Right lobe of liver (tissue), 6 donors: ENCODE data around the gene ANAPC15. TPM values are rescaled to one million over a fixed set of nuclear protein-coding genes. Genes with fewer than 3 reads are reported as not detected.
A peak's percentile ranks its signal among the peaks of the same experiment; 100 is the strongest.

Experiments
- ATAC-seq, 4 donors: fragments of 200-7000 bp; cut with Tn5 transposase; one replicate each; pipeline ENCODE4 v1.9.1; 2020; ENCODE audit warnings: mild to moderate bottlenecking in 4 of 4, moderate library complexity in 4 of 4
- DNase-seq, 3 donors: peaks; one replicate each; pipeline ENCODE4 v3.0.0-alpha.2; 2020
- H3K27ac ChIP-seq, 3 donors: fragments of 200-600 bp; one replicate each; pipeline ENCODE4 v1.8.0; 2022
- H3K27me3 ChIP-seq, 2 donors: fragments of 200-600 bp; one replicate each; pipeline ENCODE4 v1.8.0; 2022
- H3K36me3 ChIP-seq, 4 donors: fragments of 200-600 bp; sonication (generic) in 1 of 4; one replicate each; pipeline versions ENCODE4 v1.5.1 to v1.8.0; 2017 to 2022; ENCODE audit warnings: control low read depth in 1 of 4
- H3K4me1 ChIP-seq, 4 donors: fragments of 200-600 bp; sonication (generic) in 1 of 4; one replicate each; pipeline versions ENCODE4 v1.5.1 to v1.8.0; 2017 to 2022; ENCODE audit warnings: control low read depth in 1 of 4
- H3K4me3 ChIP-seq, 3 donors: fragments of 200-600 bp; one replicate each; pipeline ENCODE4 v1.8.0; 2022
- H3K9me3 ChIP-seq, 4 donors: fragments of 200-600 bp; sonication (generic) in 1 of 4; one replicate each; pipeline versions ENCODE4 v1.5.1 to v1.8.0; 2017 to 2022; ENCODE audit warnings: control low read depth in 1 of 4
- CTCF ChIP-seq, 4 donors: fragments of 200-600 bp in 3 of 4; fragments of 450-650 bp in 1 of 4; IDR thresholded peaks; one replicate each; pipeline versions ENCODE4 v1.5.1 to v1.8.0; 2016 to 2022; ENCODE audit warnings: antibody characterized with exemption in 4 of 4, mild to moderate bottlenecking in 2 of 4
- POLR2A ChIP-seq: fragments of 450-650 bp; IDR thresholded peaks from one replicate; pipeline ENCODE4 v1.6.1; 2017; ENCODE audit warnings: antibody characterized with exemption, mild to moderate bottlenecking
- WGBS: methylation state at CpG from one replicate; pipeline ENCODE4 v1.1.6; 2018; ENCODE audit warnings: low coverage, low lambda C conversion rate; ENCODE audit not compliant: insufficient coverage; ENCODE audit errors: missing lambda C conversion rate; 5-methylcytosine and 5-hydroxymethylcytosine counted together
- intact Hi-C, 2 donors: fragments of 100-400 bp; cut with DNase I; formaldehyde crosslinking; loops; one replicate each; pipeline versions ENCODE4 v1.11.2 to v1.14.1; 2022
- microRNA-seq, 2 donors: library from miRNA; unstranded; fragments of <30 nt; microRNA quantifications; one replicate each; pipeline ENCODE4, GENCODE V29; 2019 to 2020
- small RNA-seq, 2 experiments: library from RNA; depleted of rRNA; stranded (forward); fragments of <200 nt; gene quantifications; one replicate each; pipeline ENCODE3, GENCODE V24; 2016
- total RNA-seq, 6 experiments: library from RNA; depleted of rRNA in 2 of 6; stranded (reverse); fragments of >200 nt in 2 of 6; fragmentation: NEBNext Ultra II Directional in 3 of 6; extraction: Animal tissue kit (Norgen Biotek cat#: 25700) in 3 of 6; gene quantifications; one replicate each; pipeline versions ENCODE4 v1.1.0 to v1.2.4, GENCODE V29; 2016 to 2023
- donor health status: DM: no; HTN: yes; CAD: no.
- donor health status: DM: no; HTN: no; CAD: no.
- donor health status: DM: no; HTN: no; CAD: no.
- donor health status: DM: no; HTN: yes; CAD: no.
- donor health status: DM: no; HTN: yes; CAD: no.

The ANAPC15 gene
- total RNA-seq, 6 experiments from 2014 or later = 11.8 to 17.0 (median 14.2) TPM

GRCh38 chr11:72067266-72067665, 45.2 kb downstream of the ANAPC15 start:
- Histone ChIP-seq H3K36me3 (no peaks in the 10 kb centered on the region), H3K4me3 (no peak overlapping the region), H3K27me3 (no peaks in the 10 kb centered on the region), H3K9me3 (no peaks in the 10 kb centered on the region), H3K4me1 (peaks cover 0 to 28% (median 6%) of the 10 kb centered on the region in 4 donors), H3K27ac (no peak overlapping the region)
- DNase-seq (no peak), ATAC-seq (no peak)
- TF ChIP-seq CTCF (IDR thresholded peaks at IDR 0.05) = no peak
- no peak for TF ChIP-seq POLR2A
- intact Hi-C loops = no loop called here

- DNase-seq (no peak), ATAC-seq (no peak)
- no peaks in the 10 kb centered on the region for H3K27me3 ChIP-seq
- H3K36me3 ChIP-seq = no peaks in the 10 kb centered on the region
- H3K9me3 ChIP-seq = no peaks in the 10 kb centered on the region
- intact Hi-C loops = no loop called here
- TF ChIP-seq CTCF (IDR thresholded peaks at IDR 0.05) (no peak), POLR2A (no peak)
- no peak overlapping the region for H3K4me3 ChIP-seq
- peaks cover 0 to 28% (median 6%) of the 10 kb centered on the region in 4 donors for H3K4me1 ChIP-seq
- H3K27ac ChIP-seq = no peak overlapping the region
Observed at GRCh38 chr11:72066855-72067254, 45.6 kb downstream of the ANAPC15 start.

- no peak overlapping the region for H3K4me3 ChIP-seq
- no peaks in the 10 kb centered on the region for H3K36me3 ChIP-seq
- DNase-seq = peak in 1 of 3 donors; percentile 19
- no peak for ATAC-seq
- intact Hi-C loops = no loop called here
- peaks cover 0 to 3% (median 0%) of the 10 kb centered on the region in 4 donors for H3K4me1 ChIP-seq
- H3K9me3 ChIP-seq = no peaks in the 10 kb centered on the region
- TF ChIP-seq CTCF (IDR thresholded peaks at IDR 0.05) (no peak), POLR2A (no peak)
- H3K27ac ChIP-seq = no peak overlapping the region
- H3K27me3 ChIP-seq = no peaks in the 10 kb centered on the region
- 82% methylated on average over 5 of the region's 5 CpGs for WGBS
Observed at GRCh38 chr11:72061739-72062396, 50.6 kb downstream of the ANAPC15 start.

Small RNA genes within 50 kb of the gene (microRNA-seq; reads per million reads assigned to microRNA genes)
- gene MIR3165 = 0 to 0.29 reads per million in 2 donors

Small RNA genes within 50 kb of the gene (small RNA-seq; reads per million reads assigned to genes)
- gene MIR3165 = 0 reads per million in 2 experiments

Other genes starting within 250 kb of the ANAPC15 start
- not detected for gene DEFB131B, start 234.2 kb downstream of the ANAPC15 start, total RNA-seq
- gene XNDC1N, start 184.1 kb downstream of the ANAPC15 start, total RNA-seq = 1 to 10 TPM in 5 of 6 experiments, under 1 TPM in 1; 0.74 to 4.1 (median 2.2) TPM
- gene RNF121, start 183.6 kb downstream of the ANAPC15 start, total RNA-seq = 10 to 100 TPM; 14.8 to 23.7 (median 18.9) TPM
- gene IL18BP, start 113.8 kb downstream of the ANAPC15 start, total RNA-seq = 10 to 100 TPM in 1 of 6 experiments, 1 to 10 TPM in 5; 2.2 to 13.0 (median 3.7) TPM
- 10 to 100 TPM; 47.3 to 62.5 (median 54.5) TPM for gene NUMA1, start 32.2 kb downstream of the ANAPC15 start, total RNA-seq
- 1 to 10 TPM; 3.3 to 9.0 (median 6.1) TPM for gene LRRC51, start 31.8 kb downstream of the ANAPC15 start, total RNA-seq
- gene LAMTOR1, start 9.4 kb downstream of the ANAPC15 start, total RNA-seq = 10 to 100 TPM; 30.3 to 92.2 (median 38.7) TPM
- gene TOMT, start 6.8 kb downstream of the ANAPC15 start, total RNA-seq = under 1 TPM in 2 of 6 experiments, not detected in 4; 0.17 to 0.29 TPM
- gene FOLR3, start 23.0 kb upstream of the ANAPC15 start, total RNA-seq = under 1 TPM in 3 of 6 experiments, not detected in 3; 0.27 to 0.98 (median 0.75) TPM
- not detected for gene FOLR1, start 79.4 kb upstream of the ANAPC15 start, total RNA-seq
- 10 to 100 TPM in 2 of 6 experiments, 1 to 10 TPM in 4; 3.3 to 28.3 (median 8.6) TPM for gene FOLR2, start 104.1 kb upstream of the ANAPC15 start, total RNA-seq
- gene INPPL1, start 112.1 kb upstream of the ANAPC15 start, total RNA-seq = 10 to 100 TPM; 23.2 to 46.5 (median 37.4) TPM
- not detected for gene PHOX2A, start 131.5 kb upstream of the ANAPC15 start, total RNA-seq